Peyer's patch (tissue), 4 donors: Measurements from ENCODE around the gene ONECUT3.

Experiments used
- CTCF ChIP-seq, 6 experiments: fragments of 450-650 bp in 4 of 6; fragments of 200-600 bp in 2 of 6; sonication (generic) in 1 of 6; IDR thresholded peaks; one replicate each; pipeline ENCODE4 v1.5.1; 2017 to 2019; ENCODE audit warnings: antibody characterized with exemption in 6 of 6, mild to moderate bottlenecking in 3 of 6, moderate library complexity in 1 of 6
- POLR2A ChIP-seq, 2 donors: fragments of 450-650 bp; IDR thresholded peaks; one replicate each; pipeline ENCODE4 v1.5.1; 2017; ENCODE audit warnings: antibody characterized with exemption in 2 of 2, mild to moderate bottlenecking in 2 of 2, moderate library complexity in 2 of 2

- TF ChIP-seq CTCF (IDR thresholded peaks at IDR 0.05) (no peak), POLR2A (IDR thresholded peaks at IDR 0.05) (no peak)
Observed at GRCh38 chr19:1705367-1705766, 47.9 kb upstream of the ONECUT3 start.
